DMS153 treated with DMSO at 0.1 percent for 48 hours (cell line): ENCODE results near the gene DCC.

ENCODE experiments used
- DNase-seq: peaks from one replicate; lab custom pipeline; 2025; ENCODE audit not compliant: unreplicated experiment; lab: John Stamatoyannopoulos, UW

Gene DCC

GRCh38 chr18:53551868-53552426 lies 1212.0 kb downstream of the DCC start:
- DNase-seq: no peak

DNA sequence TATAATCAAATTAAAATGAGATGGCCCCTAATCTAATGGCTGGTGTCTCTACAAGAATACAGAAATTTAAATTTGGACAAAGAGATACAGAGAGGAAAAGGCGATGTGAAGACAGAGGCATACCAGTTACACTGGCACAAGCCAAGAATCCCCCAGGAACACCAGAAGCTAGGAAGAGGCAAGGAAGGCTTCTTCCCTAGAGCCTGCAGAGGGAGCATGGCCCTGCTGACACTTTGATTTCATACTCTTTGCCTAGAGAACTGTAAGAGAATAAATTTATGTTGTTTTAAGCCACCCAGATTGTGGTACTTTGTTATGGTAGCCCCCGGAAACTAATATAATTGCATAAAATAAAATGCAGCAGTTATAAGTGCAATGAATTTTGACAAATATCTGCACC lies 1213.0 kb downstream of the DCC start:
- no peak for DNase-seq

DNA sequence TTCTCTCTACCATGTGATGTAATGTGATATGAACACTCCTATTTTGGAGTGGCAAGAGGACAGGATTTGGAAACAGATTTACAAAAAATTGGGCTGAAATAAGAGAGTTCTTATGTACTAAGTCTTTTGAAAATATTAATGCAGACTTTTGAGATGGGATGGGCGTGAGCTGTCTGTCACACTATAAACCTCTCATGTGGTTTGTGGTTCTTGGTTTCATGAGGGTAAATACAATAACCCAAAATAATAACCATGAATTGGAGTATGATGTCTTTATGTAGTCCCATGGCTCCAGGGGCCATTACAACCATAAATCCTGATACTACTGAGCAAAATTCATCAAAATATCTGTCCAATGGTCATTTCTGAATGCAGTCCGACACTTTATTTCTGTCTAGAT lies 1216.5 kb downstream of the DCC start:
- DNase-seq: no peak

- no peak for DNase-seq
These were observed 1220.5 kb downstream of the DCC start for GRCh38 chr18:53560546-53560945.

- no peak for DNase-seq
These were observed 1226.6 kb downstream of the DCC start for GRCh38 chr18:53566626-53567025.

- peak; percentile 12 for DNase-seq
These were observed 1228.1 kb downstream of the DCC start for GRCh38 chr18:53567929-53568574.
